Stimulated activated CD4-positive, alpha-beta T cell treated with anti-CD3 and anti-CD28 coated beads, TNF-alpha, amount 100 ng/mL, for 48 hours (primary cell): ENCODE measurements around the gene ZRANB1.

Experiments
- DNase-seq, 3 donors: peaks; one replicate each; pipeline ENCODE4 v3.0.0-alpha.2; 2020; ENCODE audit warnings: low read depth in 3 of 3

Gene ZRANB1

GRCh38 chr10:125004571-125005311 lies 62.8 kb downstream of the ZRANB1 start:
- DNase-seq = no peak

GRCh38 chr10:125005312-125006187 lies 63.6 kb downstream of the ZRANB1 start:
- DNase-seq = no peak

GRCh38 chr10:125006188-125006680 lies 64.3 kb downstream of the ZRANB1 start:
- DNase-seq = no peak

- no peak for DNase-seq
Measured at GRCh38 chr10:125006921-125007426, 65.1 kb downstream of the ZRANB1 start.

- no peak for DNase-seq
Measured at GRCh38 chr10:125007436-125007835, 65.5 kb downstream of the ZRANB1 start.

GRCh38 chr10:125008689-125009638 lies 67.0 kb downstream of the ZRANB1 start:
- DNase-seq = no peak

- no peak for DNase-seq
Measured at GRCh38 chr10:125009661-125010161, 67.8 kb downstream of the ZRANB1 start.

GRCh38 chr10:125010362-125010761 lies 68.4 kb downstream of the ZRANB1 start:
- DNase-seq = no peak

GRCh38 chr10:125011171-125011925 lies 69.4 kb downstream of the ZRANB1 start:
- no peak for DNase-seq

GRCh38 chr10:125011926-125012705 lies 70.2 kb downstream of the ZRANB1 start:
- DNase-seq = no peak

GRCh38 chr10:125012851-125013528 lies 71.1 kb downstream of the ZRANB1 start:
- DNase-seq = no peak

- no peak for DNase-seq
Measured at GRCh38 chr10:125013529-125013872, 71.6 kb downstream of the ZRANB1 start.

- no peak for DNase-seq
Measured at GRCh38 chr10:125014086-125014830, 72.3 kb downstream of the ZRANB1 start.

- no peak for DNase-seq
Measured at GRCh38 chr10:125014836-125015355, 73.0 kb downstream of the ZRANB1 start.

GRCh38 chr10:125015356-125015944 lies 73.5 kb downstream of the ZRANB1 start:
- DNase-seq = no peak

GRCh38 chr10:125016123-125016522 lies 74.2 kb downstream of the ZRANB1 start:
- no peak for DNase-seq

GRCh38 chr10:125016611-125017202 lies 74.8 kb downstream of the ZRANB1 start:
- no peak for DNase-seq
